ENCODE data around the gene TMF1. TPM values are rescaled to one million over a fixed set of nuclear protein-coding genes. Genes with fewer than 3 reads are reported as not detected.

Gene TMF1
- total RNA-seq, 2 experiments from 2014 or later, result 53.5 to 55.2 TPM

DNA sequence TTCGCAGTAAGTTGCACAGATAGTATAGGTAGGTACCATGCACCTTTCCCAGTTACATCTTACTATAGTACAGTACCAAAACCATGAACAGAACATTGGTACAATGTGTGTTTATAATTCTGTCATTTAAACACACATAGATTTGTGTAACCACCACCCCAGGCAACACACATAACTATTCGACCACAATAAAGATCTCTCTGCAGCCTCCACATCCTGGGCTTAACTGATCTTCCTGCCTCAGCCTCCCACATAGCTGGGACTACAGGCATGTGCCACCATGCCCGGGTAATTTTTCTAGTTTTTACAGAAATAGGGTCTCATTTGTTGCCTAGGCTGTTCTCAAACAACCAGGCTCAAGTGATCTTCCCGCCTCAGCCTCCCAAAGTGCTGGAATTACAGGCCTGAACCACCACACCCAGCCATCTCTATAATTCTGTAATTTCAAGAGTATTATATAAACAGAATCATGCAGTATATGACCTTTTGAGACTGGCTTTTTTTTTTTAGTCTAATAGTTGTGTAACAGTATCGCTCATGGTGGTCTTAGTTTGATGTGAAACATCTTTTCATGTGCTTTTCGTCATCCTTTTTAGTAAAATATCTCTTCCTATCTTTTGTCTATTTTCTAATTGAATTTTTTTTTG is 13.3 kb upstream of the TMF1 start:
- Mint-ChIP-seq H3K4me3 (peak overlapping the region; percentile 60), H3K36me3 (peaks cover 29% of the 10 kb centered on the region), H3K27me3 (no peaks in the 10 kb centered on the region), H3K27ac (peak overlapping the region; percentile 63), H3K9me3 (peaks cover 2% of the 10 kb centered on the region), H3K4me1 (peaks cover 31% of the 10 kb centered on the region)
- DNase-seq (no peak), ATAC-seq (ENCODE audit: low read depth) (peak; percentile 77)
- POLR2A ChIA-PET, result interaction anchor here (1.3 to 4.4 kb wide), 7 partner anchors 13 to 29 kb away, joined by 4 to 44 read pairs (median 8); partner anchors contain the start of genes ARL6IP5, TMF1 and UBA3

DNA sequence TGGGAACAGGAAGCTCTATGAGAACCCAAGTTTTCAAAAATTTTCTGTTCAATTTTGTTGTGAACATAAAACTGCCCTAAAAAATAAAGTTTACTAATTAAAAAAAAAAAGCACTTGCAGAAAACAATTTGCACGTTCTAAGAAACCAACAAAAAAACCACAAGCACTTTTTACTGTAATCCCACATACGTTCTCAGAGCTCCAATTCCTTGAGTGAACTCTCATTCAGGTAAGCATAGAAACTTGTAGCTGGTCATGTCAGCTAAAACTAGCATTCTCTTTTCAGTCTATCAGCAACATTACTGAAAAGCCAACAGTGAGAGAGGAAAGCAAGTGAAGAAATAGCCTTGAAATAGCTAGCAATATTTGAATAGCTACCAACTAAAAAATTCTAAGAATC is 11.5 kb upstream of the TMF1 start:
- peaks cover 41% of the 10 kb centered on the region for H3K4me1 Mint-ChIP-seq
- no peaks in the 10 kb centered on the region for H3K27me3 Mint-ChIP-seq
- H3K27ac Mint-ChIP-seq, result peak overlapping the region; percentile 82
- peak overlapping the region; percentile 61 for H3K4me3 Mint-ChIP-seq
- peaks cover 2% of the 10 kb centered on the region for H3K9me3 Mint-ChIP-seq
- ATAC-seq (ENCODE audit: low read depth) (no peak), DNase-seq (no peak)
- peaks cover 40% of the 10 kb centered on the region for H3K36me3 Mint-ChIP-seq
- POLR2A ChIA-PET, result interaction anchor here (1.0 to 4.4 kb wide), 7 partner anchors 9 to 28 kb away, joined by 3 to 44 read pairs (median 11); partner anchors contain the start of genes ARL6IP5, TMF1 and UBA3

DNA sequence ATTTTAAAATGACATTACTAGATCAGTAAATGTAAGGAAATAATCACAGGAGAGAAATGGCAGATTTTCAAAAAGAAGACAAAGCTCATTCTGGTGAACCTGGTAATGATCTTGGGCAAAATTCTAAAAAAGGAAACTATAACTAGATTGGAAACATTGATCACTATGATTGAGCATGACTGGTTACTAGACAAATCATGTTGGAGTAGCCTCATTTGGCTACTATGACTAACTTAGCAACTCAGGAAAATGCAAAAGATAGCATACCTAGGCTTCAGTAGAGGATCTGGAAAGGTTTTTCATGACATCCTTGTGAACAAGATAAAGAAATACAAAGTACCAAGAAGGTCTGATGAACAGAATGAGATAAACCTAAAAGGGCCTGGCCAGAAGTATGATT is 7.6 kb upstream of the TMF1 start:
- Mint-ChIP-seq H3K4me3 (no peak overlapping the region), H3K27ac (peak overlapping the region; percentile 92)

DNA sequence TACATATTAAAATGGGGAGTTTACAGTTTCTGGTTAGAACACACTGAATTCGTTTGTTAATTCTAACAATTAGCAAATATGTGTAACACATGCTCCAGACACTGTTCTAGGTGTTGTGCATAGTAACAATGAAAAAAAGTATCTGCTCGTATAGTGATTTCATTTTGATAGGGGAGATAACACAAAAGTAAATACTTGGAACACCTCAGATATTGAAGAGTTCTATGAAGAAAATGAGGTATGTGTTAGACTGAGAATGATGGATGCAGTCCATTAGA is 6.8 kb upstream of the TMF1 start:
- ATAC-seq (ENCODE audit: low read depth) (no peak), DNase-seq (no peak)
- Mint-ChIP-seq H3K36me3 (peaks cover 46% of the 10 kb centered on the region), H3K27ac (peak overlapping the region; percentile 92), H3K27me3 (no peaks in the 10 kb centered on the region), H3K4me3 (peak overlapping the region; percentile 60), H3K9me3 (peaks cover 2% of the 10 kb centered on the region), H3K4me1 (peaks cover 33% of the 10 kb centered on the region)
- POLR2A ChIA-PET, result interaction anchor here (1.0 to 5.1 kb wide), 5 partner anchors 10 to 35 kb away, joined by 3 to 43 read pairs (median 5); partner anchors contain the start of genes ARL6IP5 and UBA3

More for the DNA sequence above, 7.6 kb upstream of the TMF1 start:
- H3K9me3 Mint-ChIP-seq, result peaks cover 2% of the 10 kb centered on the region
- H3K36me3 Mint-ChIP-seq, result peaks cover 46% of the 10 kb centered on the region
- no peaks in the 10 kb centered on the region for H3K27me3 Mint-ChIP-seq
- peaks cover 41% of the 10 kb centered on the region for H3K4me1 Mint-ChIP-seq
- ATAC-seq (ENCODE audit: low read depth) (no peak), DNase-seq (no peak)
- POLR2A ChIA-PET, result interaction anchor here (4.0 to 5.1 kb wide), 2 partner anchors 21 to 26 kb away, joined by 16 to 43 read pairs; partner anchors contain the start of genes ARL6IP5 and UBA3

DNA sequence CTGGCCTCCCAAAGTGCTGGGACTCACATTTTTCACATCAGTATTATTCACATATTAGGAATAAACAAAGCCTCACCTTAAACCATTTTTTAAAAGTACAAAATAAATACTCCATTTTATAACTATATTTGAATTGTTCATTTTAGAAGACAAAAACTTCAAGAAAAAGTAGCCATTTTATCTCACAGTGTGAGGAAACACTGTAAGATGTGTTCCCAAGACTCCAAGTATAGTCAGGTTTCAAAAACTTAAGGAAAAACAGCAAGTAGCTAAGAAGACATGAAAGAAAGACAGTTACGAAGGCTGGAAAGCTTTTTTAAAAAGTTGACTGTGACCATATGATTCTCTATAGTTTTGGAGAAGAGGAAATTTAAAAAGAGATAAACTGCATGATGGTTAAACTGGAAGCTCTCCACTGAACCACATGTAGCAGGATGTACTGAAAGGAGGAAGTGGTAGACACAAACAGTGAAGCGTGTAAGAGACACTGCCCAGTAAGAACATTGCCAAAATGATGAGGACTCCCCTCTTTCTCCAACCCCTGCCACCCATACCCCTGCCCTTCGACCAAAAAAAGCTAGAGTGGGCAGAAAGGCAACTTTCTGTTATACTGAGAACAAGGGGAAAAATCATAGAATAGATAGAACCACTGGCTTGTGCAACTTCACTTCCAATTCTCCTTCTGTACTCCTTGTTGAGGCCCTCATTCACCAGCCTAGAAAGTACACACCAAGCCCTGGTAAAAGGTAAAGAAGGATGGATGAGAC is 6.2 kb upstream of the TMF1 start:
- Mint-ChIP-seq H3K27ac (peak overlapping the region; percentile 92), H3K36me3 (peaks cover 44% of the 10 kb centered on the region), H3K4me1 (peaks cover 30% of the 10 kb centered on the region), H3K4me3 (peak overlapping the region; percentile 60), H3K27me3 (no peaks in the 10 kb centered on the region), H3K9me3 (peaks cover 2% of the 10 kb centered on the region)
- no peak for DNase-seq
- ATAC-seq (ENCODE audit: low read depth), result peak; percentile 98
- POLR2A ChIA-PET, result interaction anchor here (0.9 to 5.1 kb wide), 6 partner anchors 11 to 35 kb away, joined by 3 to 43 read pairs (median 5); partner anchors contain the start of genes ARL6IP5 and UBA3

DNA sequence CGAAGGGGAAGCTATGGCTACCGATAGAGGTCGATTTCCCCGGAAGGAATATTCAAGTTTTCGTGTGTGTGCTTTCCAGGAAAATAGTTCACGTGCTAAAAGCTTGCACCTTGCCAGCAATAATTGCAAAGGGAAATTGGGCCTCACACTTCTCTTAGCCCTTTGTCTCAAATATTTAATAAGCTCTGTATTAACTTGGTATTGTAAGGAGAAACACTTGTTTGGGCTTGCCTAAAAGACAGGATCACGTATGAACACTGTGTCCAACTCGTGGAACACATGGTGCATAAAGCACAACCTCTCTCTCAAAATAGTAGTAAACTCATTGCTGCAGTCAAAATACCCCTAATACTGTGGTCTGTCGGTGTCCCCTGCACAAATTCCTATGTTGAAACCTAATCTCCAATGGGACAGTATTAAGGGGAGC is 352 bp upstream of the TMF1 start:
- Mint-ChIP-seq H3K4me3 (peak overlapping the region; percentile 98), H3K36me3 (peaks cover 27% of the 10 kb centered on the region), H3K9me3 (no peaks in the 10 kb centered on the region), H3K4me1 (peaks cover 39% of the 10 kb centered on the region), H3K27me3 (no peaks in the 10 kb centered on the region), H3K27ac (peak overlapping the region; percentile 97)
- ATAC-seq (ENCODE audit: low read depth), result peak; percentile 16
- POLR2A ChIA-PET, result interaction anchor here (0.7 to 4.6 kb wide), 16 partner anchors 9 to 176 kb away, joined by 3 to 63 read pairs (median 4); partner anchors contain the start of genes ARL6IP5, EOGT and UBA3
- no peak for DNase-seq

DNA sequence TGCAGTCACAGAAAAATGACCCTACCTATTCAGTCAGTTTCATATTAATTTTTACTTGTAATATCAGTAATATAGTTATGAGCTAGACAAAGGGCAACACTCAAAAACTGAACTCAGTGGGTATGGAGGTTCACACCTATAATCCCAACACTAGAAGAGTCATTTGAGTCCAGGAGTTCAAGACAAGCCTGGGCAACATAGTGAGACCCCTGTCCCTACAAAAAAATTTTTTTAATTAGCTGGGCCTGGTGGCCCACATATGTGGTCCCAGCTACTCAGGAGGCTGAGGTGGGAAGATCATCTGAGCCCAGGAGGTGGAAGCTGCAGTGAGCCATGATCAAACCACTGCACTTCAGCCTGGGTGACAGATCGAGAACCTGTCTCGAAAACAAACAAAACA is 3.1 kb downstream of the TMF1 start:
- Mint-ChIP-seq H3K4me1 (peaks cover 41% of the 10 kb centered on the region), H3K36me3 (peaks cover 34% of the 10 kb centered on the region), H3K27ac (no peak overlapping the region), H3K9me3 (no peaks in the 10 kb centered on the region), H3K4me3 (peak overlapping the region; percentile 30), H3K27me3 (no peaks in the 10 kb centered on the region)
- POLR2A ChIA-PET, result interaction anchor here (1.0 to 2.1 kb wide), 2 partner anchors 35 to 50 kb away, joined by 3 to 5 read pairs; partner anchors contain the start of gene EOGT
- DNase-seq (no peak), ATAC-seq (ENCODE audit: low read depth) (no peak)

DNA sequence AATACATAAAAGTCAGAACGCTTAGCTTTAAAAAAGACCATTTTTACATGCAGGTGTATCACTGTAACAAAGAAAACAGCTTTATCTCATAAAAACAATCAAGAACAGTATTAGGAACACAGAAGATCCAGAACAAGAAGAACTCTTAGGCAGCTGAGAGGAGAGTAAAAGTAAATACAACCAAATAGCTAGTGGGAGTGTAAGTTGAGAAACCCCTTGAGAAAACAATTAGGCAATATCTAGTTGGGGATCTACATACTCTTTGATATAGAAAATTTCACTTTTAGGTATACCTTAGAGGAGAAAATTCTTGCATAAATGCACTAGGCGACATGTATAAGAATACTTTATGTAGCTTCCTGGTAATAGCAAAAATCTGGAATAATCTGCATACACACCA is 7.5 kb downstream of the TMF1 start:
- ATAC-seq (ENCODE audit: low read depth), result no peak
- Mint-ChIP-seq H3K27me3 (no peaks in the 10 kb centered on the region), H3K9me3 (no peaks in the 10 kb centered on the region), H3K36me3 (peaks cover 34% of the 10 kb centered on the region), H3K27ac (no peak overlapping the region), H3K4me3 (no peak overlapping the region), H3K4me1 (peaks cover 22% of the 10 kb centered on the region)
- POLR2A ChIA-PET, result interaction anchor here (0.7 to 0.9 kb wide), 2 partner anchors 42 to 64 kb away, joined by 3 to 4 read pairs; no protein-coding TSS in a partner anchor
- DNase-seq, result no peak

DNA sequence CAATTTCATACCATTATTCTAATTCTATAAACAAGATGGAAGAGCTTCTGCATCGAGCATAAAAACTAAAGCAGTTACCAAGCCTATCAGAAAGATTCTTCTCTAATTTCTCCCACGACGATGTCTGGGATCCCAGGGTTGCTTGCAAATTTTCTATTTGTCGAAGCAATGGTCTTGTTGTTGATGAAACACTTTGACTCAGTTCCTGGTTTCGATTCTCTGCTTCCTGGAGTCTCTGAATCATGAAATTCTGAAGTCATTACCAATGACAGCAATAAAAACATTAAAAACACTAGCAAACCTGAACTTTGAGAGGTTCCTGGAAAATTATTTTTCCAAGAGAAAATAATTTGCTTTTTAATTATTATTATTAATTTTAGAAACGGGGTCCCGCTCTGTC is 18.7 kb downstream of the TMF1 start:
- DNase-seq, result no peak
- ATAC-seq (ENCODE audit: low read depth), result no peak
- Mint-ChIP-seq H3K9me3 (no peaks in the 10 kb centered on the region), H3K27ac (no peak overlapping the region), H3K4me3 (no peak overlapping the region), H3K36me3 (peaks cover 42% of the 10 kb centered on the region), H3K4me1 (peaks cover 10% of the 10 kb centered on the region), H3K27me3 (no peaks in the 10 kb centered on the region)
- POLR2A ChIA-PET, result no interaction called here

DNA sequence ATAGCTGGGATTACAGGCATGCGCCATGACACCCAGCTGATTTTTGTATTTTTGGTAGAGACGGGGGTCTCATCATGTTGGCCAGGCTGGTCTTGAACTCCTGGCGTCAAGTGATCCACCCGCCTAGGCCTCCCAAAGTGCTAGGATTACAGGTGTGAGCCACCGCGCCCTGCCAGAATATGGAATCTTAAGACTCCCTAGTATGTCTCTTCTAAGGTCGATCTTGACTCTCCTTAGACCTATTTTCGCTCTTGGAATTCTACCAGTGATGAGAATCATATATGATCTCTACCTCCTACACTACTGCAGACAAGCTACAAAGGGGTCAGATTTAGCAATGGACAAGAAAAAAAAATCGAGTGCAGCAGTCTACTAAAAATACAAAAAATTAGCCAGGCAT is 19.4 kb downstream of the TMF1 start:
- POLR2A ChIA-PET, result interaction anchor here (0.8 kb wide), 1 partner anchor 20 kb away, joined by 3 read pairs; the partner anchor contains the start of gene TMF1
- DNase-seq (no peak), ATAC-seq (ENCODE audit: low read depth) (no peak)
- H3K36me3 Mint-ChIP-seq, result peaks cover 43% of the 10 kb centered on the region
- peaks cover 9% of the 10 kb centered on the region for H3K4me1 Mint-ChIP-seq
- H3K27ac Mint-ChIP-seq, result no peak overlapping the region
- no peaks in the 10 kb centered on the region for H3K27me3 Mint-ChIP-seq
- no peaks in the 10 kb centered on the region for H3K9me3 Mint-ChIP-seq
- no peak overlapping the region for H3K4me3 Mint-ChIP-seq

DNA sequence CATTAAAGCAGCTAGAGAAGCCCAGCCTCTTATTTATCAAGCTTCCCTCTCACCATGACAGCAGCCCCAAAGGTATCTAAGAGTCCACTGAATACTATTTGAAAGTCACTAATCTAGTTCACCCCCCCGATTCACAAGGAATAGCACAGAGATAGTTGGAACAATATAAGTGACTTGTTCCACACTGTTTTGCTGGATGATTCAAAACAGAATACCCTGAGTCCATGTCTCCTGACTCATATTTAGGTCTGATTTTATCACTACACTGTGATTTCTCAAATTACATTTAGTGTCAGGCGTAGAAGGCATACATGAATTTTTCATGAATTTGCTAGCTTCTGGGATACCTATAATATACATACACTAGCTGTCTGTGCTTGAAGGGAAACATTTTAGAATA is 20.0 kb downstream of the TMF1 start:
- ATAC-seq (ENCODE audit: low read depth) (no peak), DNase-seq (no peak)
- H3K4me1 Mint-ChIP-seq, result peaks cover 9% of the 10 kb centered on the region
- peaks cover 45% of the 10 kb centered on the region for H3K36me3 Mint-ChIP-seq
- H3K27me3 Mint-ChIP-seq, result no peaks in the 10 kb centered on the region
- POLR2A ChIA-PET, result interaction anchor here (0.8 kb wide), 1 partner anchor 20 kb away, joined by 3 read pairs; the partner anchor contains the start of gene TMF1
- no peak overlapping the region for H3K27ac Mint-ChIP-seq
- H3K4me3 Mint-ChIP-seq, result no peak overlapping the region
- no peaks in the 10 kb centered on the region for H3K9me3 Mint-ChIP-seq

DNA sequence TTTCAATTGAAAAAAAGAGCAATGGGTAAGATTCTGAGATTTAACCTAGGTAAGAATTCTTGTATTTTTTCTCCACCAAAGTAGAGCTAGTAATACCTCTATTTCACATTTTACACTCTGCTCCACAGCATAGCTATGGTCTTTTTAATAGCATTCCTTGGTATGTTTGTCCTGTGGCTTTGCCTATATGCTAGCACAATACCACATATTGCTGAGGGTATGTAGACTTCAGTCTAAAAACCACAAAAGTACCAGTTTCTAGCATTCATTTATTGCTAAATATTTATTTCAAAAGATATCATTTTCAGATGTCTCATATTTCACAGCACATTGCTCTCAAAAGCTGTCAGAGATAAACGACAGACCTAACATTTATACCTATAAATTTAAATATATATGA is 20.5 kb downstream of the TMF1 start:
- DNase-seq (no peak), ATAC-seq (ENCODE audit: low read depth) (no peak)
- peaks cover 44% of the 10 kb centered on the region for H3K36me3 Mint-ChIP-seq
- peaks cover 6% of the 10 kb centered on the region for H3K4me1 Mint-ChIP-seq
- POLR2A ChIA-PET, result no interaction called here
- no peaks in the 10 kb centered on the region for H3K9me3 Mint-ChIP-seq
- no peak overlapping the region for H3K4me3 Mint-ChIP-seq
- no peaks in the 10 kb centered on the region for H3K27me3 Mint-ChIP-seq
- H3K27ac Mint-ChIP-seq, result no peak overlapping the region

DNA sequence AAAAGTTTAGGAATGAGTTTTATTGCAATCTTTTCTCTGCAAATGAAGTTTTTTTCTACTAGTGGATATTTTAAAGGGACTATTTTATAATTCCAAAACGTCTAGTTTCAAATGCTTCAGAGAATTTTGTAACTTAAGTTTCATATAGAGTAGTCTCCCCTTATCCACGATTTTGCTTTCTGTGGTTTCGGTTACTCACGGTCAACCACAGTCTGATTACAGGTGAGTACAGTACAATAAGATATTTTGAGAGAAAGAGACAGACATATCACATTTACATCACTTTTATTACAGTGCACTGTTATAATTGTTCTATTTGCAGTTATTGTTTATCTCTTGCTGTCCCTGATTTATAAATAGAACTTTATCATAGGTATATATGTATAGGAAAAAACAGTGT is 31.3 kb downstream of the TMF1 start:
- POLR2A ChIA-PET, result no interaction called here
- no peak overlapping the region for H3K4me3 Mint-ChIP-seq

More for the DNA sequence above, 31.3 kb downstream of the TMF1 start:
- Mint-ChIP-seq H3K9me3 (no peaks in the 10 kb centered on the region), H3K4me1 (peaks cover 10% of the 10 kb centered on the region), H3K27me3 (no peaks in the 10 kb centered on the region), H3K27ac (no peak overlapping the region), H3K36me3 (peaks cover 24% of the 10 kb centered on the region)
- DNase-seq (no peak), ATAC-seq (ENCODE audit: low read depth) (no peak)
